AML-193 (cell line): ENCODE measurements around the gene PXN.

Source experiments
- DNase-seq, 2 experiments: peaks; one replicate each; lab custom pipeline; 2025; lab: John Stamatoyannopoulos, UW

Gene PXN

DNA sequence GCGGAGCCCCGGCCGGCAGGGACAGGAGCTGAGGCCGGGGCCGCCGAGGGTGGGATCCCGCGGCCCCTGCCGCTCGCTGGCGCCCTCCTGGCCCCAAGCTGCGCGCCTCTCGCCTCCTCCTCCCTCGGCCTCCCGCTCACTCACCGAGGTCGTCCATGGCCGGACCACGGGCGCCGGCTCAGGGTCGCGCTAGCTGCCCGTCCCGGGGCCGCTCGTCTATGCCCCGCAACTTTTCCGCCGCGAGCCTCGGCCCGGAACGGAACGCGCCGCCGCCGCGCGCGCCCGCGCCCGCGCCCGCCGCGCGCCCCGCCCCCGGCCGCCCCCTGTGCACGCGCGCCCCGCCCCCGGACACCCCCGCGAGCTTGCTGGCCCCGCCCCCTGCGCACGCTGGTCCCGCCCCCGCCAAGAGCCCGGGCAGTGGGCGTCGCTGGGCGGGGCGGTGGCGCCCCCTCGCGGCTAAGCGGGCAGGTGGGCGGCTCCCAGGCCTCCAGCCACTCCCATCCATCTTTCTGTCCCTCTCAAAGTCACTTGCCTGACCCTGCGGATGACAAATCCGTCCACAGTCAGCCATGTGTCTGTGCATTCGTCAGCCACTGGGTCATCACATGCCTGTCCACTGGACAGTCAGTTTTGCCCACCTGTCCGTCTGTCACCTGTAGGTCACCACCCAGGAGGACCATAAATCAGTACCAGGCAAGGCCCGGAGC is at the start of gene PXN:
Gene PXN, minus strand, starts transcription at position 258 of the 707 bp plus-strand sequence. Its CDS starts 101 bp downstream, at position 157.
- peak; percentile 55 to 77 for DNase-seq

DNA sequence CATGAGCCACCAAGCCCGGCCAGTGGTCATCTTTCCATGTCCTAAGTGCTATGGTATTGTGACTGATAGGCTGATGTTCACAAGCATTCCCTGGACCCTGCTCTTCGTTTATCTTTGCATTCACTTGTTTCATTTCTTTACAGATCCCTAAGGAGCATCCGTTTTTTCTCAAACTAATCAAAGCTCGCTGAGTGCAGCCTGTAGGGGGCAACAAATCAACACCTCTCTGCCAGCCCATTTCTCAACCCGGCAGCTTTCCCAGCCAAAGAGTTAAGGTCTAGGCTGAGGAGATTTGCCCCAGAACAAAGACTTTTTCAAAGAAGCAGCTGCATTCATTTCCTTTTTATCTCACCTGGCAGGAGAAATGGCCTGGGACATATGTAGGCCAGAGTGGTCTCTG is 48.7 kb upstream of the PXN start:
- DNase-seq = no peak

DNA sequence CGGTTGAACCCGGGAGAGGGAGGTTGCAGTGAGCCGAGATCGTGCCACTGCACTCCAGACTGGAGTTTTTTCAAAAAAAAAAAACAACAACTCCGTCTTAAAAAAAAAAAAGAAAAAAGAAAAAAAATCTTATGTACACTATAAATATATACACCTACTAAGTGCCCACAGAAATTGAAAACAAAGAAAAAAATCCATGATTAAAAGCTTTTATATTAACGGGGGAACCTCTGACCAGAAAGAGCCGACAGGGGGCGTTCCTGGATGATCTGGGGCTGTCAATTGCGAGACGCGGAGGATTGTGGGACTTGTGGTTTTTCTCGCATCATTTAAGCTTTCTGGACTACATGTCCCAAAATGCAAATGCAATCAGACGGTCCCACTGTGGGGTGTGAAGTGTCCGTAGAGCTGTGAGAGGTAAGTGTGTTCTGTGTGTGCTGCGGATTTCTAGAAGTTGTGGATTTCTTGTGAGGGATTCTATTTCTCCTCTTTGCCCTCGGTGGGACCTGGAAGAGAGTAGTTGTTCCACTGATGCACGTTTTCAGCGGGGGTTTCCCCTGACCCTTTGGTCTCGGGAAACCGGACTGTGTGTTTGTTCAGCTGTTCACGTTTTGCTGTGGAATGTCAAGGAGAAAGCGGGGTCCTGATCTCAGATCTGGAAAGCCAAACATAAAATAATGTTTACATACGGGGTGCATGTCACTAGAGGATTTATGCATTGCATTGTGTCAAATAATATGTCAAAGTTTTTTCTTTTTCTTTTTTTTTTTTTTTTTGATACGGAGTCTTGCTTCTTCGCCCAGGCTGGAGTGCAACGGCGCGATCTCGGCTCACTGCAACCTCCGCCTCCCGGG is 36.7 kb upstream of the PXN start, which contains the start of gene SIRT4:
Gene SIRT4, plus strand, starts transcription at position 360 of the 854 bp plus-strand sequence. CDS start 1,241 bp downstream, outside the sequence.
- peak; percentile 92 to 95 for DNase-seq

DNA sequence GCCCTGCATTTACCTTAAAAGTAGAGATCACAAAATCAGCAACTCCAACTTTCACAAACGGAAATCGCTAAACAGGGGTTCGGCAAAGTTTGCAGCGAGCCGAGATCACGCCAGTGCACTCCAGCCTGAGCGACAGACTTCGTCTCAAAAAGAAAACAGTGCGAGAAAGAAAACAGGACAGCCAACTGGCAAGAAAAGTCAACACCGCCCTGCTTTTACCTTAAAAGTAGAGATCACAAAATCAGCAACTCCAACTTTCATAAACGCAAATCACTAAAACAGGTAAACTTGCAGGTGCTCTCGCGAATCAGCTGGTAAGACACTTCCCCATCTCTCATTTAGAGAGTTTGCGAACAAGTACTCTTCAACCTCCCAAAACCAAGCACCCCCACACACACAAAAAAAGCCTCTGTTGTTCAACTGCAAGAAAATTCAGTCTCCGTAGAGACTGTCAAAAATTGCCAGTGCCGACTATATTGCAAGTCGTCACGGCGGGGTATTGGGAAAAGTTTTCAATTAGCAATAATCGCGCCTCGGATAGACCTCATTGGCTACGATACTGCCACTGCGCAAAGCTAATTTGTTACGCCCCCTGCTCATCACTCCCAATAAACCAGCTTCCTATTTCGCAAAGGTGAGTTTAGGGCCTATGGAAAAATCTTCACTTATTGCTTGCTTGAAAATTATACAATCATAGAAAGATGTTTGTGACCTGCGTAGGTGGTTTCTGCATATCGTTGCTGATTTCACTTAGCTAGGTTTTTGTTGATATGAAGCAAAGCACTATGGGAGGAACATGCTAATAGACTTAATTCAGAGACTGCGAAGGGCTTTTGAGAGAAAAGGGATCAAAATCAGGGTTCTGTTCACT is 27.4 kb upstream of the PXN start, which contains the start of gene RNU4-1:
Gene RNU4-1, minus strand, starts transcription at position 577 of the 871 bp plus-strand sequence.
- DNase-seq = peak; percentile 82 to 86

DNA sequence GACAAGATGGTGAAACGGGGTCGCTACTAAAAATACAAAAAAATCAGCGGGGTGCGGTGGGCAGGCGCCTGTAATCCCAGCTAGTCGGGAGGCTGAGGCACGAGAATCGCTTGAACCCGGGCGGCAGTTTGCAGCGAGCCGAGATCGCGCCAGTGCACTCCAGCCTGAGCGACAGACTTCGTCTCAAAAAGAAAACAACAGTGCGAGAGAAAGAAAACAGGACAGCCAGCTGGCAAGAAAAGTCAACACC is 26.8 kb upstream of the PXN start:
- no peak for DNase-seq

DNA sequence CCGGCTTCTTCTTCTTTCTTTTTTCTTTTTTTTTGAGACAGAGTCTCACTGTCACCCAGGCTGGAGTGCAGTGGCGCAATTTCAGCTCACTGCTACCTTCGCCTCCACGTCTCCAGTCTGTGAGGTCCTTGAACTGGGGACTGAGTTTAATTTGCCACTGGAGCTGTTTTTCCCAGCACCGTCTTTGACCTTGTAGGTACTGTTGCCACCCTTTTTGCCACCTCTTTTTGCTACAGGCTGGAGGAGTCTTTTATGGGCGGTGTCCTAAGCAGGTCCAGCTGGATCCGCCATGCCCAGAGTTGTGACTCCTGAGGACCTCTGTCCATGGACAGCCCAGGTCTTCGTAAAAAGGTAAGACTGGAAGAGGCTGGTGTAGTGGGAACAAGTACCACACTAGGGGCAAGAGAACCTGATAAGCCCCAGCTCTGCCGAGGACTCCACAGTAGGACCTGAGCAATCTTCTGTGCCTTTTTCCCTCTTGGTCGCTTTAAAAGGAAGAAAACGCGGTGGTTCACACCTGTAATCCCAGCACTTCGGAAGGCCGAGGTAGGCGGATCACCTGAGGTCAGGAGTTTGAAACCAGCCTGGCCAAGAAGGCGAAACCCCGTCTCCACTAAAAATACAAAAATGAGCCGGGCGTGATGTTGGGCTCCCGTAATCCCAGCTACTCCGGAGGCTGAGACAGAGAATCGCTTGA is 25.2 kb upstream of the PXN start:
- DNase-seq = no peak

DNA sequence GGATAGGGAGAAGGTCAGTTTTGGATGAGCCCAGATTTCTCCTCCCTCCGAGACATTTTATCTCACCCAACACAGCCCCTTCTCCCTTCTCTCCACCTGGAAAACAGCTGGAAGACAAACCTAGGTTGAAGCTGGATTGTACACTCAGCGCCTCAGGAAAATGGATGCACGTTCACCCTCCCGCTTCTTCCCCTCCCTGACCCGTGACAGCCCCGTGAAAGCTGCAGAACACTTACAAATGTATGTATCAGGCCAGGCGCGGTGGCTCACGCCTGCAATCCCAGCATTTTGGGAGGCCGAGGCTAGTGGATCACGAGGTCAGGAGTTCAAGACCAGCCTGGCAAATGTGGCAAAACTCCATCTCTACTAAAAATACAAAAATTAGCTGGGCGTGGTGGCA is 22.0 kb upstream of the PXN start:
- DNase-seq = no peak

DNA sequence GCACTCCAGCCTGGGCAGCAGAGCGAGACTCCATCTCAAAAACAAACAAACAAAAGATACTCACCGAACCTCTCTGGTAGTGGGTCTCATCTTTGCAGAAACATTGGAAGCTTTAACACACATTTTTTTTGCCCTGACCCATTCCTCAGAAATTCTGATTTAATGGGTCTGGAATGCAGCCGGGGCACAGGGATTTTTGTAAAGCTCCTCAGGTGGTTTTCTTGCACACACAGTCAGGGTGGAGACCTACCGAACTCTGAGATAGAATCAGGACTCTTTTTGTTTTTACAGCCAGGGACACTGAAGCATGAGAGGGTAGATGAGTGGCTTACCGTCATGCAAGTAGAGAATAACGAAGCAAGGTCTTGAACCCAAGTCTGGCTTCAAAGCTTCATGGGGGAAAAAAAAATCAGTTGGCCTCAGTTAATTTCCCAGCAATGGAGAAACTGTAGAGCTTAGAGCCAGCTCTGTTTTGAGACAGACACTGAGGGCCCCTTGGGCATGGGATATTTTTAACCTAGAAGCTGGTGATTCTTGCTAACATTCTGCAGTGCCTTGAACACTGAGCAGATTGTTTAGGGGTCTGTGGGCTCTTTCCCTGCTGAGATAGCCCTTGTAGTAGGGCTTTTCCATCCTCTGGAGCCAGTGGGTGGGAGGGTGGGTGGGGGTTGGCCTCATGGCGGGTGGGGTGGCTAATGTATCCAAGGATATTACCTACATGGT is 21.4 kb upstream of the PXN start:
- no peak for DNase-seq

DNA sequence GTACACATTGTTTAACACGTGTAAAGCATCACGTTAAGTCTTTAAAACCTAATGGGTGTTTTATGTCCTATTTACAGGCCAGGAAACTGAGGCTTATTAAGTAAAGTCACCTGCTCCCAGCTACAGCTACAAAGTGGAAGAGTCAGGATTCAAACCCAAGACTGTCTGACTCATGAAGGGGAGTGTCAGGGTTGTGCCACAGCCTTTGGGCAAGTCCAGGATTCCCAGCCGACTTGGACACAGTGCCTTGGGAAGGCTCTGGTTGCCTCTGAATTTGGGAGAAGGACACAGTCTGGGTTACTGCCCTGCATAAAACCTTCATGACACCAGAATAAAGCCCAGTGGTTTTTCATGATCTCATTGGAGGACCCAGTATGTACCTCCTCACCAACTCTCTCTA is 18.9 kb upstream of the PXN start:
- no peak for DNase-seq

DNA sequence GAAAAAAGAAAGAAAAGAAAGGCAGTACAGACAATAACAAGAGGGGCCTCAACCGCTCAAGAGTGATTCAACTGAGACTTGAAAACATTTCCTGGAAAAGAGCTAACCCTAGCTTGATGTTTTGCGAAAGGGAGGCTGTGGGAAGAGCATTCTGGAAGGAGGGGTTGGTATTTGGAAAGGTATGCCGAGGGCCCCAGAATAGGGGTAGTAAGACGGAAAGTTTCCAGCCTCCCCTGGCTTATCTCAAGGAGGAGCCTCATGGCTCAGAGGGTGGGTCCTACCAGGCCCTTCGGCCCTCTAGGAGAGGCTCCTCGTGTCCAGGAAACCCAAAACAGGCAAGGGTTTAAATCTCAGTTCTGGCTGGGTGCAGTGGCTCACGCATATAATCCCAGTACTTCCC is 17.8 kb upstream of the PXN start:
- DNase-seq = no peak

DNA sequence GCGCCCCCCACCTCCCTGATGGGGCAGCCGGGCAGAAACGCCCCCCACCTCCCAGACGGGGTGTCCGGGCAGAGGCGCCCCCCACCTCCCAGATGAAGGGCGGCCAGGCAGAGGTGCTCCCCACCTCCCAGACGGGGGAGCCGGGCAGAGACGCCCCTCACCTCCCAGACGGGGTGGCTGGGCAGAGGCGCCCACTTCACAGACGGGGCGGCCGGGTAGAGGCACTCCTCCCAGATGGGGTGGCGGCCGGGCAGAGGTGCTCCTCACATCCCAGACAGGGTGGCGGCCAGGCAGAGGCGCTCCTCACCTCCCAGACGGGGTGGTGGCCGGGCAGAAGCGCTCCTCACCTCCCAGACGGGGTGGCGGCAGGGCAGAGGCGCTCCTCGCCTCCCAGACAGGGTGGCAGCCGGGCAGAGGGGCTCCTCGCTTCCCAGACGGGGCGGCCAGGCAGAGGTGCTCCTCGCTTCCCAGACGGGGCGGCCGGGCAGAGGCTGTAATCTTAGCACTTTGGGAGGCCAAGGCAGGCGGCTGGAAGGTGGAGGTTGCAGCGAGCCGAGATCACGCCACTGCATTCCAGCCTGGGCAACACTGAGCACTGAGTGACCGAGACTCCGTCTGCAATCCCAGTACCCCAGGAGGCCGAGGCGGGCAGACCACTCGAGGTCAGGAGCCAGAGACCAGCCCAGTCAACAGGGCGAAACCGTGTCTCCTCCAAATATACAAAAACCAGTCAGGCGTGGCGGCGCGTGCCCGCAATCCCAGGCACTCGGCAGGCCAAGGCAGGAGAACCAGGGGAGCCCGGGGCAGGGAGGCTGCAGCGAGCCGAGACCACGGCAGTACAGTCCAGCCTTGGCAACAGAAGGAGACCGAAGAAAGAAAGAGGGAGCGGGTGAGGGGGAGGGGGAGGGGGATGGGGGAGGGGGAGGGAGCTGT is 12.9 kb upstream of the PXN start:
- no peak for DNase-seq

DNA sequence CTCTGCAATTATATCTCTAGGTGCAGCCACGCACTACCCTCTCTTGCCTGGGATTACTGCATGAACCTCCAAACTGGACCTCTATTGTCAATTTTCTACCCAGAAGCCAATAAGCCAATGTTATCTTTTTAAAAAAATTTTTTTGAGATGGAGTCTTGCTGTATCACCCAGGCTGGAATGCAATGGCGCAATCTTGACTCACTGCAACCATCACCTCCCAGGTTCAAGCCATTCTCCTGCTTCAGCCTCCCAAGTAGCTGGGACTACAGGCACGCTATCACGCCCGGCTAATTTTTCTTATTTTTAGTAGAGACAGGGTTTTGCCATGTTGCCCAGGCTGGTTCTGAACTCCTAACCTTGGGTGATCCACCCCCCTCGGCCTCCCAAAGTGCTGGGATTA is 11.2 kb upstream of the PXN start:
- no peak for DNase-seq

DNA sequence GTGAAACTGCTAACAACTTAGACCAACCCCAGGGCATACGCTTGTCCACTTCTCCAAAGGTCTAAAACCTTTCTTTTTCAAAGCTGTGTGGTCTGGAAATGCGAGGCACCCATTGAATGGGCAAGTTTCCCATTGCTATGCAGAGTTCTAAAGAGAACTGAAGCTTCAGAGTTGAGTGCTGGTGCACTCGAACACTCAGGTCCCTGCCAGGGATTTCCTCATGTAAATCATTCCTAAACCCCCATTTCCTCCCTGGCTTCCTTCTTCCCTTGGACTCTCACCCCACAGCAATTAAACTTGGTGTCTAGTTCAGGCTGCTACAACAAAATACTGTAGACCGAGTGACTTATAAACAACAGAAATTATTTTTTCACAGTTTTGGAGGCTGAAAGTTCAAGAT is 2.2 kb upstream of the PXN start:
- no peak for DNase-seq

DNA sequence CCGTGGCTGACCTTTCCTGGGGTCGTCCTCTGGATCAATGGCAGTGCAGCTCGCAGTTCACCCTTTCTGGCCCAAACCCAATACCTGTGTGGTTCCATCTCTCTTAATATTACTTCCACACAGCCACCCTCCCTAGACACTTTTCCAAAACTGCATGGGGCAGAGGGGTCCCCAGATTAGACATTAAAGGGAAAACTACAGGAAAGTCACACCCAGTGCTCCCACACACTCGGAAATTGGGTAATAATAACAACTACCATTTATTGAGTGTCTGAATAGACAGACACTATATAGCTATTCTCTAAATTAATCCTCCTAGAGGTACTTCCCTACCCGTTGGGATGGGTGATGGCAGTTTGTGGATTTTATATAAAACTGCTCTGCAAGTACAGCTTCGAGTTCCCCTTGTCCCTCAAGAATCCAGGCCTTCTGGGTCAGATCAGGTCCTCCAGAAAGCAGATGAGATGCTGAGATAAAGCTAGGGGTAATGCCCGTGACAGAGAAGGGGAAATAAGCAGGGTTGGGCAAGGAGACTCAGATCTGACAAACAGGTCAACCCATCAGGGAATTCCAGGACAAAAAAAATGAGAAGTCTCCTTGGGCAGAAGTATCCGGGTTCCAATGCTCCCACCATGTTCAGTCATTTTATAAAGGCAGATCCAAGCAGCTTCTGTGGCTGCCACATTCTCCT is 795 bp upstream of the PXN start:
- no peak for DNase-seq

DNA sequence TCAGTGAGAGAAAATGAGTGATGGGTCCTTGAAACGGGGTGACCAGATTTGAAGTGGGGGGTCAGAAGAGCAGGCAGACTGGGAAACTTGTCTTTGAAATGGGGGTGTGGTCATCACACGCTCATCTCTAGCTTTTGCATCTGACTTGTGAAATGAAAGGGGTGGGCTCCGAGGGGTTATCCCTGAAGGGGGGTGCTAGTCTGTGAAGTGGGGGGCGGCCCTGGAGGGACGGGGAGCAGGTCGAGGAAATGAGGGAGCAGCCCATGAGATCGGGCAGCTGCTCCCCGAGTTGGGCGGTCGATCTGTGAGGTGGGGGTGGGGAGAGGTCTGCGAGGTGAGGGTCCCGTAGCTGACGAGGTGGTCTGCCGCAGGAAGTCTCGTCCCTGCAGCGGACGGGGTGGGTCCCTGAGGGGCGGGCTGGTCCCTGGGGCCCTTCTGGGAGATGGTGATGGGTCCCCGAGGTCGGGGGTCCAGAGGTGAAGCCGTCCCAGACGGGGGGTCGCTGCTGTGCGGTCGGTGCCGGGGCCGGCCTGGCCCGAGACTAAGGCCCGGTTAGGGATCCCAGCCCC is 542 bp downstream of the PXN start:
- no peak for DNase-seq

DNA sequence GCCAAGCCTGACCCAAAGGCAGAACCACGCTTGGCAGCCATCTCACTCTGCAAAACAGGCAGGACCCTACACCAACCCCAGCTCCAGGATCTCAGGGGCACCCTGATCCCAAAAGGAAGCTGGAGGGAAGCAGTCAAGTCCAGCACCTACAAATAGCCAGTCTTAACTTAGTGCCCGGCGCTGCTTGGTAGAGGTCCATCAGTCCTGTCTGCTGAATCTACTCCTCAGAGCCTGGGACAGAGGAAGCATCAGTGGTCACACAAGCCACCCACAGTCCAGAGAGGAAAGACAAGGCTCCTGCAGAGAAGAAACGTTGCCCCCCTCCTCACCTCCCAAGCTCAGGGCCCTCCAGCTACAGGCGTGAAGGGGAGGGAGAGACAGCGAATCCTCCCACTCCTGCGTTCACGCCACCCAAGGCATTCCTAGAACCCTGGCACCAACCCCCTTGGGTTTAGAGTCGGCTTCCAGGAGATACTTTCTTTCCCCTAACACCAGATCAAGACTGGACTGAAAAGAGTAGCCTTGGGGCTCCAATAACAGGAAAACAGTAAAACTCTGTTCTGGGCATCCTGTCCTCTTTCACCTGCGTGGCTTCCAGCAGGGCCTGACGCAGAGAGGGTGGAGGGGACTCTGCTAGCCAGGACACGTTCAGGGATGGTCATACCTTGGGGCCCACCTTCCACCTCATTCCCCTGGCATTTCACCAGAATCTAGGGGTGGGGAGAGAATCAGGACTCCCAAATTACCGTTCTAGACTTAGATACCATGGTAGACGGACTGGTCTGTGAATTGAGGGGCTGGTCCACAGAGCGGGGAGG is 1.2 kb downstream of the PXN start:
- no peak for DNase-seq

DNA sequence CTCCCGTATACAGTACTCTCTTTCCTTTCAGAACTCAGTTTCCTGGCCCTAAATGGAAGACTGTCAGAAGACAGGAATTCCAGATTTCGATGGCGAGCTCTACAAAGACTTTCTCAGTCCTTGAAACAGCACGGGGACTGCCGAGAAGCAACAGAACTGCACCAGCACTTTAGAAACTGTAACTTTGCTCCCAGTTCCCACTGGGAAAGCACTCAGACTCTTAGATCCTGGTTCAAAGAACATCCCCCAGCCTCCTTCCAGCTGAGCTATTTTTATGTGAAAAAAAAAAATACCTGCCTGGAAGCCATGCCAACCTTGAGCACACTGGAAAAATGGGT is 1.8 kb downstream of the PXN start:
- no peak for DNase-seq
